ES-I3 (cell line): Measurements from ENCODE around the gene TNRC18.

ENCODE experiments used
- H3K36me3 ChIP-seq: 2 replicates; pipeline ENCODE4 v1.6.1; 2013; ENCODE audit warnings: mild to moderate bottlenecking, low read length, control low read depth, moderate library complexity; ENCODE audit not compliant: insufficient read depth
- H3K4me1 ChIP-seq: 2 replicates; pipeline ENCODE4 v1.6.1; 2013; ENCODE audit warnings: mild to moderate bottlenecking, control low read depth, low read length; ENCODE audit not compliant: insufficient read depth
- H3K9ac ChIP-seq: 2 replicates; pipeline ENCODE4 v1.6.1; 2013; ENCODE audit warnings: low read depth, mild to moderate bottlenecking, low read length, moderate library complexity
- H3K9me3 ChIP-seq: 2 replicates; pipeline ENCODE4 v1.6.1; 2013; ENCODE audit warnings: mild to moderate bottlenecking, low read length, moderate library complexity; ENCODE audit not compliant: control insufficient read depth, insufficient read depth

TNRC18 gene

DNA sequence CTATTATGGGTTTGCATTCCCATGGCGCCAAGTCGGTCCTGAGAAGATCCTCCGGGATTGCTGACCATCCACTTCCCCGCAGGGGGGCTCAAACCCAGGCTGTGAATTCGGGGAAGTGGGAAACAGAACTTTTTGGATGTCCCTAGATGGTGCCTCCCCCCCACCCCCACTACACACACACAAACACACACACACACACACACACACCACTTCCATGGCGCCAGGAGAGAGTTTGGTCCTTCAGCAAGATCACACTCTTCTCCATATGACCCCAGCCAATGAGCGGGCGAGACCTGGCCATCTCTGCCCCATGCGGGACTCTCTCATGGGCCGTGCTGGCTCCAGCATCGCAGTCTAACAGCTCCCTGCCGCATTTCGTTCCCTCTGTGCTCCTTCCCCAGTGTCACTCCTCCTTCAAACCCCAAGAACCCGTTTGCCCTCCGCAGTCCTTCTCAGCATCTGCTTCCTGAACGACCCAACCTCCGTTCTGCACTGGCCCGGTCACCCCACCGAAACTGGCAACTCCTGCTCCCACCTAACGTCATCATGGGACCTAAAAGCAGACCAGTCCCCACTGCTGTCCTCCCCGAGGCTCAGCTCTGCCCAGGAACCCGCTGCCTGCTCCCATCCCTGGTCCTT, 32.1 kb upstream of the TNRC18 start:
- Histone ChIP-seq H3K36me3 (no peaks in the 10 kb centered on the region), H3K9ac (no peak overlapping the region), H3K9me3 (no peaks in the 10 kb centered on the region), H3K4me1 (peaks cover 5% of the 10 kb centered on the region; the same call in 1 of the 2 replicates)

- H3K36me3 ChIP-seq = no peaks in the 10 kb centered on the region
- H3K9me3 ChIP-seq = no peaks in the 10 kb centered on the region
- no peak overlapping the region for H3K9ac ChIP-seq
- peaks cover 9% of the 10 kb centered on the region; the same call in 1 of the 2 replicates for H3K4me1 ChIP-seq
These were observed 31.5 kb upstream of the TNRC18 start for GRCh38 chr7:5455175-5455574.

DNA sequence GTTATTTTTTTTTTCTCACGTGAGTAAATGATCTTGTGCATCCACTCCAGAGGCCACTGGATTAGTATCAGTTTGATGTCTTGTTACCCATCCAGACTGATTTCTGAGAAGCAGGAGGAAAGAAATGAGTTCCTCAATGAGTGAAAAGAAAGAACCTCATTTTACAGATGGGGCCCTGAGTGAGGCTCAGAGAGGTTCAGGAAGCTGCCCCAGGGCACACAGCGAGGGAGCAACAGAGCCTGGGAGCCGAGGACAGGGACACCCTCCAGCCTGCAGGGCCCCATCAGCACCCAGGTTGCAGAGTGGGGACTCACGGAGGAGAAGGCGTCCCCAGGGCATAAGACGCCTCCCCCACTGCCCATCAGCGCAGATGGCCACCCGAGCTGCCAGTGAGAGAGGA, 30.9 kb upstream of the TNRC18 start:
- Histone ChIP-seq H3K36me3 (no peaks in the 10 kb centered on the region), H3K4me1 (peaks cover 9% of the 10 kb centered on the region; the same call in 1 of the 2 replicates), H3K9me3 (no peaks in the 10 kb centered on the region), H3K9ac (no peak overlapping the region)

- peaks cover 9% of the 10 kb centered on the region; the same call in 1 of the 2 replicates for H3K4me1 ChIP-seq
- H3K9ac ChIP-seq = no peak overlapping the region
- H3K9me3 ChIP-seq = no peaks in the 10 kb centered on the region
- H3K36me3 ChIP-seq = no peaks in the 10 kb centered on the region
These were observed 30.0 kb upstream of the TNRC18 start for GRCh38 chr7:5453566-5454075.

DNA sequence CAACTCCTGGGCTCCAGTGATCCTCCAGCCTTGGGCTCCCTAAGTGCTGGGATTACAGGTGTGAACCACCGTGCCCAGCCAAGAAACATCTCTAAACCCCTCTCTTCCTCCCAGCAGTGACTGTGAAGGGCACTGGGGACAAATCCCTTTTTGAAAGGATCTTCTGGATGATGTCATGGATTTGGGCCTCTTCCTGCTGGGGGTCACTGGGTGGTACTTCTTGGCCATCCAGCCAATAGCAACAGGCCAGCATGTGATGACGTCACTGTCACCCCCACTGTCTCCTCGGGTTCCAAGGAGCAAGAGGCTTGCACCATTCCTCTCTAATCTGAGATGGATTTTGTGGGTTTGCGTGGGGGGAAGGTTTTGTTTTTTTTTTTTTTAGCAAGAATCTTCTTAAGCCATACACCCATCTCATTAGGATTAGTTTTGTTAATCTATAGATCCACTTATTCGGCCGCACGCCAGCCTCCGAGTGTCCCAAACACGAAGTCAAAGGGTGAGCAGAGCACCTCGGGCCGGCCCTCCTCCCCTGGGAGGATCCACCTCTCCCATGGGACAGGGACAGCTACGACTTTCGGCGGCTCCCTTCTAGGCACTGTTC, 29.4 kb upstream of the TNRC18 start:
- no peak overlapping the region for H3K9ac ChIP-seq
- peaks cover 15% of the 10 kb centered on the region; the same call in 1 of the 2 replicates for H3K4me1 ChIP-seq
- H3K9me3 ChIP-seq = no peaks in the 10 kb centered on the region
- H3K36me3 ChIP-seq = no peaks in the 10 kb centered on the region

GRCh38 chr7:5452470-5452899, 28.9 kb upstream of the TNRC18 start:
- H3K36me3 ChIP-seq = no peaks in the 10 kb centered on the region
- peaks cover 20% of the 10 kb centered on the region; the same call in 1 of the 2 replicates for H3K4me1 ChIP-seq
- no peaks in the 10 kb centered on the region for H3K9me3 ChIP-seq
- H3K9ac ChIP-seq = no peak overlapping the region

DNA sequence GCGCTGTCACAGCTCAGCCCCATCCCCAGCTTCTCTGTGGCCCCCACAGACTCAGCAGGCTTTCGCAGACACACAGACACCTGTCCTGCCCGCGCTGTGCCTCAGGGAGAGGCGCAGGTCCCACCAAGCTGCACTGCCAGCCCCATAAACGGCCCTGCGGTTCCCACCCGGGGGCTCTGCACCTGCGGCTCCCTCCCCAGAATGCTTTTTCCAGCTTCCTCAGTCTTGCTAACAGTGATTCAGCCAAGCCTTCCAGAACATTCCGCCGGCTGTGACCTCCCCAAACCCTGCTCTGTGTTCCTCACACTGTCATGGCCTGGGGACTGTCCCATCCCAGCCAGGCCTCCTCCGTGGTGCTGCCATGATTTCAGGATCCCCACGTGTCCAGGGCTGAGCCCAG, 27.8 kb upstream of the TNRC18 start:
- Histone ChIP-seq H3K4me1 (peaks cover 20% of the 10 kb centered on the region; the same call in 1 of the 2 replicates), H3K9me3 (no peaks in the 10 kb centered on the region), H3K9ac (no peak overlapping the region), H3K36me3 (no peaks in the 10 kb centered on the region)

DNA sequence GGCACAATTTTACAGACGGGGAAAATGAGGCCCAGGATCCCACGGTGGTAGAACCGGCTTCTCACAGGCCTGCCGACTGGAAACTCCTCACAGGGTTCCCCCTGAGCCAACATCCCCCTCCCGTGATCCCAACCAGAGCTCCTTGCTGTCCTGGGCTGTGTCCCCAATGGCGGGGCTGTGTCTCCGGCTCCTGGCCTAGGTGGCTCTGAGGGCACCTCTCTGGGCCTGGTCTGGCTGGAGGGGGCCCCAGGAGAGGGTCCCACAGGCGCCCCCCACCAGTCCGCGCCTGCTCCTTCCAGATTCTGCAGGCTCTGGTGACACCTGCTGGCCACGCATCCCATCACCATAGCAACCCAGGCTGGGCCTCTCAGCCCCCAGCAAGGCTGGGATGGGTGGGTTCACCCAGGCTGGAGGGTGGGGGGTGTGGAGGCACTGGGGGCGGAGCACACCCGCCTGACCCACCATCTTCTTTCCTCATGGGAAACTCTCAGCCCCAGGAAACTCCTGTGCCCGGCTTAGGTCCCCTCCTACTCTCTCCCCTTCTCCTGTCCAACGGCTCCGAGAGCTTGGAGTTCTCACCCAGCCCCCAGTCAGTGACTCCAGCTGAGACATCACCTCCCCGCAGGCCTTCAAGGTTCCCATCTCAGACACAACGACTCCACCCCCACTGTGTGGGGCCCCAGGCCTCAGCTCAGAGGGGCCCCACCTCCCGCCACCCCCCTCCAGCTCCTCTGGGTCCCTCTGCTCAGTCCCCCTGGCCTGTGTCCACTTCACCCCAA, 27.1 kb upstream of the TNRC18 start:
- H3K9me3 ChIP-seq = no peaks in the 10 kb centered on the region
- no peaks in the 10 kb centered on the region for H3K36me3 ChIP-seq
- H3K9ac ChIP-seq = no peak overlapping the region
- peaks cover 20% of the 10 kb centered on the region; the same call in 1 of the 2 replicates for H3K4me1 ChIP-seq

DNA sequence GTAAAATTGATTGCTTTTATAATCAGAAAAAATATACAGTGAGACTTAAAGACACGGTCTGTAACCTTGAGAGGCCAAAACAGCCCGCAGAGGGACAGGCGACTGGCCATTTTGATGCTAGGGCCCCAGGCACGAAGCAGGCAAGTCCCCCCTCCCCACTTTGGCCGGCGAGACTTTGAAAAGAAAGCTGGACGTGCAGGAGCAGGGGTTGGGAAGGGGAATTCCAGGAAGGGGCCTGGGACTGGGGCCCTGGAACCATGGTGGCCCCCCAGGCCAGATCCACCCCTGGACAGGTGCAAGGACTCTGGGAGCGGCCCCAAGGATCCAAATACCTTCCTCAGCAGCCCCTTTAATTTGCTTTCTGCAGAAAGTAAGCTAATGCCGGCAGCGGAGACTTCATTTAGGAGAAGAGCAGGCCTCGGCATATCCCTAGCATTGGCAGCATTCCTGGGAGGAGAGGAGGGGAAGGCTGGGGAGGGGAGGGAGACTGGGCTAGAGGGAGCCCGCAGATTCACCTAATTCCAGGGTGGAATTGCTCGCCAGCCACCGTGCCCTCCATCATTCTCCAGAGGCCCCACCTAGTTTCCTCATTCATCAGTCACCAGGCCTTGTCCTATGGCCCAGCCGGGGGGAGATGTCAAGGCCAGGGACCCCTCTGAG, 24.9 kb upstream of the TNRC18 start:
- no peaks in the 10 kb centered on the region for H3K36me3 ChIP-seq
- peaks cover 20% of the 10 kb centered on the region; the same call in 1 of the 2 replicates for H3K4me1 ChIP-seq
- no peaks in the 10 kb centered on the region for H3K9me3 ChIP-seq
- peak overlapping the region; percentile 14; the same call in 1 of the 2 replicates for H3K9ac ChIP-seq

GRCh38 chr7:5445981-5446594, 22.5 kb upstream of the TNRC18 start:
- peaks cover 15% of the 10 kb centered on the region; the same call in 1 of the 2 replicates for H3K4me1 ChIP-seq
- H3K9me3 ChIP-seq = no peaks in the 10 kb centered on the region
- no peak overlapping the region for H3K9ac ChIP-seq
- no peaks in the 10 kb centered on the region for H3K36me3 ChIP-seq

DNA sequence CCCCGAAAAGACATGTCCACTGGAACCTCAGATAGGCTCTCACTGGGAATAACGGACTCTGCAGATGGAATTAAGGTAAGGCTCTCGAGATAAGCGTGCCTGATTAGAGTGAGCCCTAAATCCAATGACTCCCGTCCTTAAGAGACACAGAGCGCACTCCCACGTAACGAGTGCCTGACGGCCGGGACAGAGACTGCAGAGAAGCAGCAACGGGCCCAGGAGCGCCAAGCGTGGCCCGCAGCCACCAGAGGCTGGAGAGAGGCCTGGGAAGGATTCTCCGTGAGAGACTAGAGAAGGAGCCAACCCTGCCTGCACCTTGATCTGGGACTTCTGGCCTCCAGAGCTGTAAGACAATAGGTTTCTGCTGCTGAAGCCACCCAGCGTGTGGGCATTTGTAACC, 20.0 kb upstream of the TNRC18 start:
- H3K4me1 ChIP-seq = peaks cover 11% of the 10 kb centered on the region; the same call in 1 of the 2 replicates
- no peaks in the 10 kb centered on the region for H3K36me3 ChIP-seq
- H3K9me3 ChIP-seq = no peaks in the 10 kb centered on the region
- no peak overlapping the region for H3K9ac ChIP-seq

GRCh38 chr7:5442757-5443305, 19.2 kb upstream of the TNRC18 start:
- H3K4me1 ChIP-seq = peaks cover 3% of the 10 kb centered on the region; the same call in 1 of the 2 replicates
- no peaks in the 10 kb centered on the region for H3K36me3 ChIP-seq
- H3K9ac ChIP-seq = no peak overlapping the region
- H3K9me3 ChIP-seq = no peaks in the 10 kb centered on the region

DNA sequence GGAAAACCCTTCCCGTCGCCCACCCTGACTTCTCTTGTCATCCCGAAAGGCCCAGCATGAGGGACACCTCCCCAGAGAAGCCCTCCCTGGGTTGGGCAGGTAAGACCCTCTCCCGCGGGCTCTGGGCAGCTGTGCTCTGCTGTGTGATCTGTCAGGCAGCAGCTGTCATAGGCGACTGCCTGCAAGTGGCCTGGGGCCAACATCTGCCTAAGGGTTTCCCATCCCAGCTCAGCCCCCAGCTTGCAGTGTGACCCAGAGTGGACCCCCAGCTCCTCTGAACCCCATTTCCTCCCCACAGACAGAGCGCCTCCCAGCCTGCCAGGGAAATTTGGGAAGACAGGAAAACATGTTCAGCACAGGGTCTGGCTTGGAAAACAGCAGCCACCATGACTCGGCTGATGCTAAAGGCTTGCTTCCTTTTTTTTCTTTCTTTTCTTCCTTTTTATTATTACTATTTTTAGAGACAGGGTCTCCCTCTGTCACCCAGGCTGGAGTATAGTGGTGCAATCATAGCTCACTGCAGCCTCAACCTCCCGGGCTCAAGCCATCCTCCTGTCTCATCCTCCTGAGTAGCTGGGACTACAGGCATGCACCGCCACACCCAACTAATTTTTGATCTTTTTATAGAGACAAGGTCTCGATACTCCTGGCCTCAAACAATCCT, 18.3 kb upstream of the TNRC18 start:
- Histone ChIP-seq H3K36me3 (no peaks in the 10 kb centered on the region), H3K9me3 (no peaks in the 10 kb centered on the region), H3K9ac (no peak overlapping the region), H3K4me1 (no peaks in the 10 kb centered on the region; the same call in 1 of the 2 replicates)
